Measurements from ENCODE around the gene CPB2. TPM values are rescaled to one million over a fixed set of nuclear protein-coding genes. Genes with fewer than 3 reads are reported as not detected.

CPB2 gene
- total RNA-seq, 3 donors from 2014 or later (not counting 1 experiment from before 2014, with no cell fraction given), result not detected

- H3K36me3 Mint-ChIP-seq, result peaks cover 56% of the 10 kb centered on the region
- peaks cover 96% of the 10 kb centered on the region for H3K36me3 ChIP-seq (ENCODE audit: control insufficient read depth, insufficient read depth, low read length)
- DNase-seq, result no peak
Measured at GRCh38 chr13:46131705-46132104, 26.9 kb upstream of the CPB2 start.

GRCh38 chr13:46129955-46130618 is 25.3 kb upstream of the CPB2 start:
- 99% methylated on average over 3 of the region's 3 CpGs for WGBS (ENCODE audit: insufficient coverage)
- H3K27ac Mint-ChIP-seq, result peak overlapping the region; percentile 88 to 92

More at GRCh38 chr13:46131705-46132104, 26.9 kb upstream of the CPB2 start:
- no peak overlapping the region for H3K4me3 Mint-ChIP-seq
- Histone ChIP-seq H3K27me3 (ENCODE audit: control insufficient read depth, insufficient read depth, low read length) (no peaks in the 10 kb centered on the region), H3K4me3 (ENCODE audit: low read length) (no peak overlapping the region), H3K27ac (ENCODE audit: low read length) (no peak overlapping the region), H3K9me3 (ENCODE audit: control insufficient read depth, insufficient read depth, low read length) (no peaks in the 10 kb centered on the region), H3K4me1 (ENCODE audit: control insufficient read depth, insufficient read depth, low read length) (peaks cover 9% of the 10 kb centered on the region)
- ATAC-seq, result peak in 2 of 3 donors; percentile 38 to 52
- H3K27me3 Mint-ChIP-seq (ENCODE audit: low read depth in 2 of 2), result no peaks in the 10 kb centered on the region
- no peak for TF ChIP-seq CTCF (IDR thresholded peaks at IDR 0.05)
- H3K27ac Mint-ChIP-seq, result peak overlapping the region; percentile 88 to 92
- no peaks in the 10 kb centered on the region for H3K9me3 Mint-ChIP-seq
- peaks cover 52 to 54% of the 10 kb centered on the region in 2 donors for H3K4me1 Mint-ChIP-seq
- intact Hi-C loops (cut with micrococcal nuclease), result no loop called here

GRCh38 chr13:46129124-46129523 is 24.3 kb upstream of the CPB2 start:
- no peak for TF ChIP-seq CTCF (IDR thresholded peaks at IDR 0.05)
- intact Hi-C loops (cut with micrococcal nuclease), result loop anchor here (5.0 kb wide), 1 partner anchor 38 kb away; no protein-coding TSS in a partner anchor
- Histone ChIP-seq H3K27ac (ENCODE audit: low read length) (no peak overlapping the region), H3K4me3 (ENCODE audit: low read length) (no peak overlapping the region), H3K9me3 (ENCODE audit: control insufficient read depth, insufficient read depth, low read length) (no peaks in the 10 kb centered on the region), H3K36me3 (ENCODE audit: control insufficient read depth, insufficient read depth, low read length) (peaks cover 82% of the 10 kb centered on the region), H3K4me1 (ENCODE audit: control insufficient read depth, insufficient read depth, low read length) (peaks cover 18% of the 10 kb centered on the region), H3K27me3 (ENCODE audit: control insufficient read depth, insufficient read depth, low read length) (no peaks in the 10 kb centered on the region)
- Mint-ChIP-seq H3K27me3 (ENCODE audit: low read depth in 2 of 2) (no peaks in the 10 kb centered on the region), H3K36me3 (peaks cover 46% of the 10 kb centered on the region), H3K4me3 (no peak overlapping the region), H3K27ac (peak overlapping the region; percentile 3 to 88), H3K4me1 (peaks cover 56 to 63% of the 10 kb centered on the region in 2 donors), H3K9me3 (no peaks in the 10 kb centered on the region)
- no peak for DNase-seq
- no peak for ATAC-seq
- WGBS (ENCODE audit: insufficient coverage), result 91% methylated on average over 2 of the region's 2 CpGs

More at GRCh38 chr13:46129955-46130618, 25.3 kb upstream of the CPB2 start:
- Mint-ChIP-seq H3K4me3 (no peak overlapping the region), H3K9me3 (no peaks in the 10 kb centered on the region), H3K27me3 (ENCODE audit: low read depth in 2 of 2) (no peaks in the 10 kb centered on the region), H3K4me1 (peaks cover 50 to 55% of the 10 kb centered on the region in 2 donors), H3K36me3 (peaks cover 47% of the 10 kb centered on the region)
- Histone ChIP-seq H3K36me3 (ENCODE audit: control insufficient read depth, insufficient read depth, low read length) (peaks cover 90% of the 10 kb centered on the region), H3K27me3 (ENCODE audit: control insufficient read depth, insufficient read depth, low read length) (no peaks in the 10 kb centered on the region), H3K9me3 (ENCODE audit: control insufficient read depth, insufficient read depth, low read length) (no peaks in the 10 kb centered on the region), H3K4me1 (ENCODE audit: control insufficient read depth, insufficient read depth, low read length) (peaks cover 9% of the 10 kb centered on the region), H3K27ac (ENCODE audit: low read length) (no peak overlapping the region), H3K4me3 (ENCODE audit: low read length) (no peak overlapping the region)
- DNase-seq (no peak), ATAC-seq (no peak)
- intact Hi-C loops (cut with micrococcal nuclease), result loop anchor here (5.0 kb wide), 1 partner anchor 37 kb away; no protein-coding TSS in a partner anchor
- no peak for TF ChIP-seq CTCF (IDR thresholded peaks at IDR 0.05)
